GM19238 (cell line): ENCODE results near the gene SAMD8.
"Not testable (repeated sequence)": the region's sequence is repeated elsewhere in the genome, so short reads cannot be mapped to it uniquely, and the experiment has no call there.

ENCODE experiments used
- DNase-seq: peaks from one replicate; pipeline ENCODE4 v3.0.0; 2011; ENCODE audit warnings: low spot score; ENCODE audit not compliant: insufficient read length

SAMD8 gene

GRCh38 chr10:75137533-75138438 is 26.3 kb downstream of the SAMD8 start:
- no peak for DNase-seq

- no peak for DNase-seq
Measured at GRCh38 chr10:75140246-75140645, 28.8 kb downstream of the SAMD8 start.

DNA sequence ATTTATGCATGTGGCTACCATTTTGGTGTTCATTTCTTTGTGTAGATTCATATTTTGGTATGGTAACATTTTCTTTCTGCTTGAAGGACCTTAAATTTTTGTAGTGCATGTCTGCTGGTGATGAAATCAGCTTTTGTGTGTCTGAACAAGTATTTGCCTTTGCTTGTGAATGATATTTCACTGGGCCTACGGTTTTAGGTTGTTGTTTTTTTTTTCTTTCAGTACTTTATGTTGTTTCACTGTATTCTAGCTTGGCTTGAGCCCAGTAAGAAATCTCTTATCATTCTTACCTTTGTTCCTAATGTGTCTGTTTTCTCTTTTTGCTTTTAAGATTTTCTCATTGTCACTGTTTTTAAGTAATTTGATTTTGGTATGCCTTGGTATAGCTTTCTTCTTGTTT is 31.9 kb downstream of the SAMD8 start:
- no peak for DNase-seq

GRCh38 chr10:75145590-75145989 is 34.1 kb downstream of the SAMD8 start:
- DNase-seq, result no peak

- no peak for DNase-seq
Measured at GRCh38 chr10:75146780-75147179, 35.3 kb downstream of the SAMD8 start.

DNA sequence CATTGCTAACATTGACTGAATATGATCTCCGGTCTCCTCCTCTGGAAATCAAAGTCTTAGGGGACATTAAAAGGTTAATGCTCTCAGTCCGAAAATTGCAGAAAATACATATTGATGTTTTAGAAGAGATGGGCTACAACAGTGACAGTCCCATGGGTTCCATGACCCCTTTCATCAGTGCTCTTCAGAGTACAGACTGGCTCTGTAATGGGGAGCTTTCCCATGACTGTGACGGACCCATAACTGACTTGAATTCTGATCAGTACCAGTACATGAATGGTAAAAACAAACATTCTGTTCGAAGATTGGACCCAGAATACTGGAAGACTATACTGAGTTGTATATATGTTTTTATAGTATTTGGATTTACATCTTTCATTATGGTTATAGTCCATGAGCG is 39.2 kb downstream of the SAMD8 start:
- DNase-seq, result no peak

DNA sequence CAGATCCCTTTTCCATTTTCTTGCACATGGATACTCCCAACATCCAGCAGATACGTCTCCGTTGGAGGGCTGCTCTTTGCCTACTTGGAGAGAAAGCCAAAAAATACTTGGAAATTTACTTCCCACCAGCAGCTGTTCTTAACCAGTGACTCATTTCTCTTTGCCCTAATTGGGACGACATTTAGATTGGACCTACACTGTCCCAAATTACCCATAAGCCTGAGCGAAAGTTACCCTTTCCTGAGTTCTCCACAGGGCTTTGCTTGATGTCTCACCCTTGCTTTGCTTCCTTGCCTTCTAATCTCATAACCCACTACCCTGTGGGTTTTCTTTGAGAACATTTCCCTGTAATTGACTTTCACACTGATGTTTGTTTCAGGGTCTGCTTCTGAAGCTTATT is 48.1 kb downstream of the SAMD8 start:
- DNase-seq, result no peak

DNA sequence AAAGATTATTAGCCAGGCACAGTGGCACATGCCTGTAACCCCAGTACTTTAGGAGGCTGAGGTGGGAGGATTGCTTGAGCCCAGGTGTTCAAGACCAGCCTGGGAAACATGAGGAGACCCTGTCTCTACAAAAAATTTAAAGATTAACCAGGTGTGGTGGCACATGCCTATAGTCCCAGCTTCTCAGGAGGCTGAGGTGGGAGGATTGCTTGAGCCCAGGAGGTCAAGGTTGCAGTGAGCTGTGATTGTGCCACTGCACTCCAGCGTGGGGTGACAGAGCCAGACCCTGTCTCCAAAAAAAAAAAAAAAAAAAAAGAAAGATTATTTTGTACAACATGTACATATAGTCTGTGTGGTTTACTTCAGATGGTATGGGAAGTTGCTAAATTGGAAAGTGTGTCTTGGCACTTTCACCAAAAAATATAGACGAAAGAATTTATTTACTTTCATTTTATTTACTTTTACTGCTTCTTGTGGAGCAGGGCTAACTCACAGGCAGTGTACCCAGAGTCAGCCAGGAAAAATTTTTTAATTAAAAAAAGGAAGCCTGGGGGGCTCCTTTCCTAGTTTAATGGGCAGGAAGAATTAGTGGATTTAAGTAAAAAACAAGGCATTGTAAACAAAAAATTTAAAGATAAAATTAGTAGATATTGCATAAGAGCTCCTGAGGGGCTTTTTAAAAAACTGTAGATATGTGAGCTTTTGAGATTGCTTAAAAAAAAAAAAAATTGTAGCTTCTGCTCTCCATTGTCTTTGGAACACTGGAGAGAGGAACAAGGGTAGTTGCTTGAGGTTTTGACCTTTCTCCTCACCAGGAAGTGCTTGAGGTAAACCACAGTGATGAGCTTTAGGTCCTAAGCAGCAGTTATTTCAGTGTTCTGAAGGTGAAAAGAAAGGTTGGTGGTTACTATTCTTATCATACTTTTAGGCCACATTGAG is 54.5 kb downstream of the SAMD8 start:
- peak; percentile 55 for DNase-seq

GRCh38 chr10:75166623-75166972 is 55.1 kb downstream of the SAMD8 start:
- no peak for DNase-seq

- DNase-seq, result no peak
Measured at GRCh38 chr10:75168275-75168674, 56.8 kb downstream of the SAMD8 start.

DNA sequence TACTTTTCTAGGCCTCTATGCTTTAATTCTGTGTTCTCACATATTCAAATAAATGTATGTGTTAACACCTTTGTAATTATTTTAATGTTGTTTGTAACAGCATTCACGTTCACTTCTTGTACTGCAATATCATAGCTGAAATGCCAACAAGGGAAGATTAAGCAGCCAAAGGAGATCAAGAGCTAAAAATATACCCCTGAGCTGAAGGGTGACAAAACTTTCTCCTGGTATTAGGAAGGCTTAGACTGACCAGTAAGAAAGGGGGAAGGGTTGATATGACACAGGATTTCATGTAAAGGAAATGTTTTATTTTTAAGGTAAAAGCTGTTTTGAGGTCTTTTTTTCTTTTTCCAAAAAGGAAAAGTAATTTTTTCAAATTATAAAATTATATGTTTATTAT is 58.8 kb downstream of the SAMD8 start:
- DNase-seq, result no peak

GRCh38 chr10:75175046-75175445 is 63.6 kb downstream of the SAMD8 start:
- no peak for DNase-seq

- DNase-seq, result no peak
Measured at GRCh38 chr10:75176046-75176445, 64.6 kb downstream of the SAMD8 start.

DNA sequence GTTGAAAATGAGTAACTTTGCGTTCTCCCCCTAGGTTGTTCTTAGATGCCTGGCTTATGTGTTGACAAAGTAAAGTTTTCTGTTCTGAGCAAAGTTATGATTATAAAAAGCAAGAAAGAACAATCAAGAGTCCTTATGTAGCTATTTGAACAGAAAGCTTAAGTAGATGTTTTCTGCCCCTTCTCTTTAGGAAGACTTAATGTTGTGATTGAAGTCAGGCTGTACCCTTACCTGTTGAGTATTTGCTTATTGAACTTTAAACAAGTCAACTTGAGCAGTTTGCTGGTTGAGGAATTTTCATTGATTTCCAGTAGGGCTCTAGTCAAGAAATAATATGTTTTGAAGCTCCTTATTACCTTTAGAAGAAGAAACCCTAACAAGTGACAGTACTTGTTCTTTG is 65.3 kb downstream of the SAMD8 start:
- DNase-seq, result no peak

DNA sequence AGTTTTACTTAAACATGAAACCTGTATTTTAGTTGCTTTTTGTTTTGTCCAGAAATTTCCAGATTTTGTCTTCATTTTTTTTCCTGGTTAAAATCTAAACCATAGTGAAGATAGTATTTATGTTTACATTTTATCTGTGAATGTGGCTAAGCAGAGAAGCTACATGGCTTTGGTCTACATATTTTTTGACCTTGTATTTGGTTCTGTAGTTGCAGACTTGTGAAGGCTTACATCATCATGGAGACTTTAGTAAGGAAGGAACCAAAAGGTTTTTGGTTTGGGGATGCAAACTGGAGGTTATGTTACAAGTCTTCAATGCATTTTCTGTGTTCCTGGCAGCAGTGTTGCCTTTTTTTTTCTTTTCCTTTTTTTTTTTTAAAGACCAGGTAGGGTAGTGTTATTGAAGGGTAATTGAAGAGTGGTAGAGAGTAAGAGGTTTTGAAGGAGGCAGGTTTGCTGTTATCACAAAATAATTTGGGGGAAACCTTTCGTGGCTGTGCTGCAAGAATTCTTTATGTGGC is 68.3 kb downstream of the SAMD8 start:
- DNase-seq, result no peak

GRCh38 chr10:75180592-75180991 is 69.1 kb downstream of the SAMD8 start:
- DNase-seq, result no peak

GRCh38 chr10:75181073-75181472 is 69.6 kb downstream of the SAMD8 start:
- no peak for DNase-seq

DNA sequence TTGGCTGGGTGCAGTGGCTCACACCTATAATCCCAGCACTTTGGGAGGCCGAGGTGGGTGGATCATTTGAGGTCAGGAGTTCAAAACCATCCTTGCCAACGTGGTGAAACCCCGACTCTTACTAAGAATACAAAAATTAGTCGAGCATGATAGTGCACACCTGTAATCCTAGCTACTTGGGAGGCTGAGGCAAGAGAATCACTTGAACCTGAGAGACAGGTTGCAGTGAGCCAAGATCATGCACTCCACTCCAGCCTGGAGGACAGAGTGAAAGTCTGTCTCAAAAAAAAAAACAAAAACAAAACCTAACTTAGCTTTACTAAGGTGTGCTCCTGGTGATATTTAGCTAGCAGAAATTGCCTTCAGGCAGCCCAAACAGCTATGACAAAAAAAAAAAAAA is 74.9 kb downstream of the SAMD8 start:
- DNase-seq, result no peak

DNA sequence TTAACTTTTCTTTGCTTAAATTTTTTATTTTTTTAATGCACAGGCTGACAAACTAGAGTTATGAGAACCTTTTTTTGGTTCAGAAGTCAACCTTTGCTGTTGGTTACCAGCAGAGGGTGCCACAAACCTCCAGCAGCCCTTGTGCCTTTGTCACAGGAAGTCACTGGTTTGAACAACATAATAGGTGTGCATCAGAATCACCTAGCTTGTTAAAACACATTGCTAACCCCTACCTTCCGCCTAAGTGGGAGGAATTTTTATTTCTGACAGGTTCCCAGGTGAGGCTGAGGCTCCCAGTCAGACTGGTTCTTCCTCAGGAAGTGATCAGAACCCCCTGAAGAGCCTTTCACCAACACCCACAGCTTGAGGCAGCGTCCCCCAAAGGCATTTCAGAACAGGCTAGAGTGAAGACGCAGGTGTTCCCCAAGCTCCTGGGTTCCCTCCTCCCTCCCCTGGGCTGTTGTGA is 76.5 kb downstream of the SAMD8 start:
- peak; percentile 47 for DNase-seq

DNA sequence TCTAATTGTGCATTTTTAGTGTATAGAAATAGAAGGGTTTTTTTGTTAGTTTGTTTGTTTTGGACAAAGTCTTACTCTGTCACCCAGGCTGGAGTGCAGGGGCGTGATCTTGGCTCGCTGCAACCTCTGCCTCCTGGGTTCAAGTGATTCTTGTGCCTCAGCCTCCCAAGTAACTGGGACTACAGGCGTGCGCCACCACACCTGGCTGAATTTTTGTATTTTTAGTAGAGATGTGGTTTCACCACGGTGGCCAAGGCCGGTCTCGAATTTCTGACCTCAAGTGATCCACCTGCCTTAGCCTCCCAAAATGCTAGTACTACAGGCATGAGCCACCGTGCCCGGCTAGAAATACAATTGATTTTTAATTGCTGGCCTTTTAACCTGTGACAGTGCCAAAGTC is 77.1 kb downstream of the SAMD8 start:
- not testable (repeated sequence) for DNase-seq

- no peak for DNase-seq
Measured at GRCh38 chr10:75189266-75190096, 78.0 kb downstream of the SAMD8 start.
